Stimulated activated CD4-positive, alpha-beta T cell treated with anti-CD3 and anti-CD28 coated beads, Interleukin-15, amount 100 ng/mL, for 24 hours (primary cell): ENCODE results near the gene NMNAT3.
"Not testable (repeated sequence)": the region's sequence is repeated elsewhere in the genome, so short reads cannot be mapped to it uniquely, and the experiment has no call there.

Experiments
- DNase-seq: peaks from one replicate; pipeline ENCODE4 v3.0.0-alpha.2; 2020

NMNAT3 gene

DNA sequence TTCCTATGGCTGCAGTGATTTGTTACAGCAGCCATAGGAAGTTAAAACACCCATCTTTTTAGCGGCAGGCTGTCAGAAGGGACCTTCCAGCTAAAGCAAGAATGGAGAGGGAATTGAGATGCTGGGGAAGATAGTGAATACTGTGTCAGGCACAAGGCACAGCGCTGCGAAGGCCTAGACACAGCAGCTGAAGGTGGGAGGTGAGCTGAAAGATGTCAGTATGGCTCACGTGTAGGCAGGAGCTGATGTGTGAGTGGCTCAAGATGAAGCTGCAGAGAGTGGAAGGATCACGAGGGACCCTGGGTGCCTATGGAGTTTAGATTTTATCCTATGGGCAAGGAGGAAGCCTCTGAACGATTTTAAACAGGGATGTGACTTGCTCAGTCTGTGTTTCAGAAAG, 44.3 kb downstream of the NMNAT3 start:
- no peak for DNase-seq

DNA sequence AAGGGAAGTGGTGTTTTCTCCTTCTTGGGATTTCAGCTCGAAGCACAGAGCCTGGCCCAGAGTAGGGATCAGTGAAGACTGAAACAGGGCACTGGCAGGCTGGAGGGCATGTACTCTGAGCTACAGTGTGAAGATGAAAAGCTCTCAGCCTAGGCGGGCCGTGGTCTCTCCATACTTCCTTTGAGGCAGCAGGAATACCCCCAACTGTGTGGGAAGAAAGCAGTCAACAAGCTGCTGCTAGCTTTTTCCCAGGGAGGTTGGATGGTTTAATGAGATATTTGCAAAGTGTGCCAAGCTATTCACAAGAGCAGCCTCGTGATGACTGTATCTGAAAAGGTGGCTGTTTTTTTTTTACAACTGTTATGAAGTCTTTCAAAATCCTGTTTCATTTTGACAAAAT, 47.2 kb downstream of the NMNAT3 start:
- no peak for DNase-seq

DNA sequence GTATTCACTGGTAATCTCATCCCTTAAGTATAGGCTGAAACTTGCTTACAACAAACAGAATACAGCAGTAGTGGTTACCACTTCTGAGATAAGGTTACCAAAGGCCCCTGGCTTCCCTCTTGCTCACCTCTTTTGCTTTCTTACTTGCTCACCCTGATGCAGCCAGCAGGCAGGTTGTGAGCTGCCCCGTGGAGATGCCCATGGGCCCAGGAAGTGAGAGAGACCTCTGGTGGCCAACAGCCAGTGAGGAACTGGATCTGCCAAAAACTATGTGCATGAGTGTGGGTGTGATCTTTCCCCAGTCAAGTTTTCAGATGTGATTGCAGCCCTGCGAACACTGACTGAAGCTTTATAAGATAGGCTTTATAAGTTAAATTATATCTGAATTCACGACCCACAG, 48.7 kb downstream of the NMNAT3 start:
- peak; percentile 11 for DNase-seq

DNA sequence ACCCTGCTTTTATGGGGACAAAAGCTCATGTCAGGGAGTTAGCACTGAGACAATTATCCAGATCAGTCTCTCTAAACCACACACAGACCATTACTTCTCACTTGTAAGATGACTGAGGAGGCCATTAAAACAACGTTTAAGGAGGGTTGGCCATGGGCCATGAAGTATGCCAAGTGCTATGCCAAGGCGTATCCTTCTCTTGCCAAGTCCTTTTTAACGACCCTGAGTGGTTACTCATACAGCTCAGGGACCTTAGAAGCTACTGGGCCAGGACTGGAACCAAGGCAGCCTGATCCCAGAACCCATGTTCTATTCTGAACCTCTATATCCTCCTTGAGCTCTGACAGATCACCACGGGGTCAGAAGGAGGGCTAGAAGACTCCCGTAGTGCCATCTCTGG, 50.0 kb downstream of the NMNAT3 start:
- DNase-seq: no peak

DNA sequence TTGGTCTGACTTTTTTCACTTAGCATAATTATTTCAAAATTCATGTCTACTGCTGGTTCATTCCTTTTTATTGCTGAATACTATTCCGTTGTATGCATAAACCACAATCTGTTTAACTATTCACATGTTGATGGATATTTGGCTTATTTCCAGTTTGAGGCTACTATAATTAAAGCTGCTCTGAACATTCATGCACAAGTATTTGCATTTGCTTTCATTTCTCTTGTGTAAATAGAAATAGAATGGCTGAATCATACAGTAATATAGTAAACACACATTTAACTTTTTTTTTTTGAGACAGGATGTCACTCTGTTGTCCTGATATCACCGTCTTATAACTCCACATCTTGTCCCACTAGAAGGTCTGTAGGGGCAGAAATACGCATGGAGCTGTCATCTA, 57.3 kb downstream of the NMNAT3 start:
- no peak for DNase-seq

DNA sequence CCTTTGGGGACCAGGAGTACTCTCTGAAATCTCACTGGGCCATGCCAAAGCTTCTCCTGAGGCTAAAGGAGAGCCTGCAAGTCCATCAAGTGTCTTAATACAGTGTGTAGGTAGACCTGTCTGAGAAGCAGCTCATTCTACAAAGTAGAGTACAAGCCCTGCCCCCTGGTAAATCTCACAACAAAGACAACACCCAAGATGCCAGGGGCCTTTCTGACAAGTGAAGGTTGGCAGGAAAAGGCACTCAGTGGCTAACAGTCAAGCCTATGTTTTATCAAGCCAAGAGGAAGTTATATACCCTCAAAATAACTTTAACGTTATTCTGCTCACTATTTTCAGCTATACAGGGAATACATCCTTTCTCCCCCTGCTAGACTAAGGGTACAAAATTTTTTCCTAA, 58.3 kb downstream of the NMNAT3 start:
- DNase-seq: no peak

DNA sequence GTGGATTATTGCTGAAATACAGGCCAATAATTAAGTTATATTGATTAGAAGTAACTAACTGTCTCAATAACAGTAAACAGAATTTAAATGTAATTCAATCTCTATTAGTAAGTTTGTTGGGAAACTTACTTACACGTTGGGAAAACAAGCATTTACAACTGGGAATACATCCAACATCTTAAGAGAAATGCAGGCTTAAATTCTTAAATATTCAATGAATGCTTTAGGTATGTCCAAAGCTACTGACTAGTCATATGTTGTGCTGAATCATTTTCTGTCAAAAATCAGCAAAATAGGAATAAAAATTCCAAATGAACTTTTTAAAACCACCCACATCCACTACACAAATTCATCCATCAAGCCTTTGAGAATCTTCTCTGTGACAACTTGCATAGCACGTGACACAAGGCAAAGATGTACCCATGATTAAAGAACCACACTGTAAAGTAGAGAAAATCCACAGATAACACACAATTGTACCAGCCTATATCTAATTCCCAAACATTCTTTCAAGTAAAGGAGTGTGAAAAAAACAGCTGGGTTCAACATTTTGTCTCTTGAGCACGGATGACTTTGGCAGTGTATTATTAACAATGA, 60.0 kb downstream of the NMNAT3 start:
- DNase-seq: no peak

DNA sequence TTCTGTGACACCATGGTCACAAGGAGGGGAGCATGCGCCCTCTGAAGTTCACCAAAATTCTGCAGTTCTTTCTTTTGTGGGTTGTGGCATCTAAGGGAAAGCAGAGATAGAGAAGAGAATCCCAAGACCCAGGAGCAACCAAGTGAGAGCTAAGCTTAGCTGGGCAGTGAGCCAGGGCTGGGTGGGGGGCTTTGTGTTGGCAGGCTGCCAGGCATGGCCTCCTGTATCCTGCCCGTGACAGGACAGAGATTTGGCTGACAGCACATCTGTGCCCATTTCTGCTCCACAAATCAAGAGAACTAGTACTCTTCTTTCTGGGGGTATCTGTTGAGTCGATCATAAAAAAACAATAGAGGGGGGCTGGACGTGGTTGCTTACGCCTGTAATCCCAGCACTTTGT, 66.2 kb downstream of the NMNAT3 start:
- DNase-seq: no peak

DNA sequence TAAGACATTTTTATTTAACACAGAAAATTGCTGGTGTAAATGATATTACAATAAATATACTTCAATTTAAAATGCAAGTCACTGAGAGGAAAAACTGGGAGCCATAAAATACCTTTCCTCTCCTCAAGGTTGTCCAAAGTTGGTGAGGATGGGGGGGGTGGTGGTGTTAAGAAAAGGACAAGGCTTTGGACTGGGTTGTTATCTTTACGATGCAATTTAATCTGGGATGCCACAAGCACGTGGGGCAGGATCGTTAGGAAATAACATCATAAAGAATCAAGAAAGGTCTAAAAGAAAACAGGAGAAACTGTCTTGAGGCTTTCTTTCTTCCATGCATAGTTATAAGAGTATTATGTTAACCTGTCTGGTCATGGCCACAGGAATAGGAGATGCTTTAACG, 66.9 kb downstream of the NMNAT3 start:
- DNase-seq: no peak

DNA sequence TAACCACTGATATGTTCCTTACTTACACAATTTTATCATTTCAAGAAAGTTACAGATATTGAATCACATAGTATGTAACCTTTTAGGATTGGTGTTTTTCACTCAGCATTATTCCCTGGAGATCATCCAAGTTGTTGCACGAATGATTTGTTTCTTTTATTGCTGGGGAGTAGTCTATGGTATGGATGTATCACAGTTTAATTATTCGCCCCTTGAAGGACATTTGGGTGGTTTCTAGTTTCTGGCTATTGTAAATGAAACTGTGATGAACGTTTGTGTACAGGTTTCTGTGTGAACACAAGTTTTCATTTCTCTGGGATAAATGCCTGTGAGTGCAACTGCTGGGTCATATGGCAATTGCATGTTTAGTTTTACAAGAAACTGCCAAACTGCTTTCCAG, 68.8 kb downstream of the NMNAT3 start:
- DNase-seq: no peak

DNA sequence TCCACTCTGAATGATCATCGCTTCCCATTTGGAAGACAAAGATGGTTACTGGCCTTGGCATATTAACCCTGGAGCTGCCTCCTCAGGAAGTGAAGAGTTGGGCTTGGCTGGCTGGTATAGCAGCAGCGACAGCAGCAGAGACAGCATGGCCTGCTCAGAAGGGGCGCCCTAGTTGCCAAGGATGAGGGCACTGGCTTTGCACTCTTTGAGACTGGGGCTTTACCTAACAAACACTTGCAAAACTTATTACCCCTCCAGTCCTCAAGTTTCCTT, 69.7 kb downstream of the NMNAT3 start:
- DNase-seq: no peak

DNA sequence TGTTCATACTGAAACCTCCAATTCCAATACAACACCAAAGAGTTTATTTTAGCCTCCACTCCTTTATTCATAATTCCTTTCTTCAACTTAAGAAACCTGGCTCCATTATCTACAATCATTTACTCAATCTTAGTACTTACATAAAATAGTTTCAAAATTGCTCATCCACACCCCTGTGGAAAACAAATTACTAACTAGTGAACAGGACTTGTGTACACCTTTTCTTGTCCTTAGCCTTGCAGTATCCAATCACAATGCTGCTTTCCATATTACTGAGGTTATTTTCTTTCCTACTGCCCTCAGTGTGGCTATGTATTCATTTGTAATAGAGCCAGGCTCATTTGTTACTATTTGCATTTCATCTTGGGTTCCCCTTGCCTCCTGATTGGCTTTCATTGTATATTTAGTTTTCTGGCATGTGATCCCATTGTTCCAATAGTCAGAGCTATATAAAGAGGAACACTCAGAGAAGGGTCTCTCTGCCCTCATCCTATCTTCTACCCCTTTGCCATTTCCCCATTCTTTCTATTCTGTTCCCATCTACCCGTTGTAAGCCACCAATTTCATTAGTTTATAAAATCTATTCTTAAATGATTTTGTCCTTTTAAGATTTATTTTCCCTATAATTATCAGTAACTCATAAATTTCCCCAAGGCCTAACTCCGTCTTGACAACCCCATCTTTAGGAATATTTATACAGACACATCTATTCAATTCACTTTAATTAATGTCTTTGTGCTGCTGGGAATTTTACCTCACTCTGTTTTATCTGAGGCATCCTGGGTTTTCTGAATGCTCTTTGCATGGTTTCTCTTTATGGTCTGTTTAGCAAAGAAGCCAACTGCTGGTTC, 70.3 kb downstream of the NMNAT3 start:
- DNase-seq: no peak

DNA sequence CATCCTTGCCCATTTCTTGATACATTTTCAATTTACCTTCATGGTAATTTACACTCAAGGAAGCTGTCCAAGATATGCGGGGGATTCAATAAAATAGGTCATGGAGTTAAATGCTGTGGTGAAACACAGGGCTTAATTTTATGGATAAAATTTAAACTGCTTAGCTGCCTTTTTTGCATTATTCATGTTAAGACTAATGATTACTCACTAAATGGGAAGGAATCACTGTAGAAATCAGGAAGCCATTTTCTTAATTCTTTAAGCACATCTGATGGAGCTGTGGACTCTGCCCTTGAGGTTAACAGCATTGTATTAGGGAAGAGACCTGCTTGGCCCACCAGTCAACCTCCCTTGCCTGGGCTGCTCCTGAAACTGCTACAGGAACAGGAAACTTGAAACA, 75.8 kb downstream of the NMNAT3 start:
- no peak for DNase-seq

DNA sequence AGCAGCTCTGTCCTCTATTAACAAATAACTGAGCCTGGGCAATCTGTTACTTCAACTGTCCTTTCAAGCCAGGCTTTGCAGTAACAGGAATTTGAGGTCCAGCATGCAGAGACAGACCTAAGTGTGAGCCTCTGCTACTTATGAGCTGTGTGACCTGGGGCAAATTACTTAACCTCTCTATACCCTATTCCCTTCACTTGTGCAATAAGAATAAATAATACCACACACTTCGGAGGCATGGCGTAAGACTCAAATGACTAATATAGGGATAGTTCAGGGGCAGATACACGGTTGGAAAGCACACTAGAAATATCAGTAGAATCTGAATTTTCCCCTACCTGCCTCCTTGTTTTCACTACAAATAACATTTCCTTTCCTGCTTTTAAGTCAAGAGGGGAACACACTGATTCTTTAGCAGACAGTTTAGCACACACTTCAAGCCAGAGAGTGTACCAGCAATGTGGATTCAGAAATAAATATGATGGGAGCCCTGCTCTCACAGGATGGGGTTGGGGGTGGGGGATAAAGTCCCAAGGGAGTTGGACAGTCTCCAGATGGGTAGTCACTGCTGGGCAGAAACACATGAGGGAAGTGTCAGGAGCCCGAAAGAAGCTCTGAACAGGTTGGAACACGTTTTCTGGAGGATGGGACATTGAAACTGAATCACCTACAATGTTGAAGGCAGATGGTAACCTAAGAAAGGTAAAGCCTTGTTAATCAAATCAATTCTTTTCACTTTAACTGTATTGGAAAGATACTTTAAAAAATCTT, 76.4 kb downstream of the NMNAT3 start:
- DNase-seq: no peak

DNA sequence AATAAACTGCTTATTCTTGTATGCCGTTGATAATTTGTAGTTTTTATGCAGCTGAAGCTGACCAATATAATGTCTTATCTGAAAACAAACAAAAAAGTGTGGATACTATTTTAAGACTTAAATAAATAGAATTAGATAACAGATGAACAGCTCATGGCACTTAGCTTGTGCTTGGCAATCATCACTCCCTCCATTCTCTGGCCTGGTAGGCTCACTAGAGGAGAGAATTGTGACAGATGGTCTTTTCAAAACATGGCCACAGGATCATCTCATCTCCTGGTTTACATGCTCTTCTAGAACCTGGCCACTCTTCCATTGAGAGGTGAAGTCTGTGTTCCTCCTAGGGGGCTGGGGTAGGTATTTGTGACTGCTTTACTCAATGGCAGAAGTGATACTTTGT, 79.8 kb downstream of the NMNAT3 start:
- no peak for DNase-seq

DNA sequence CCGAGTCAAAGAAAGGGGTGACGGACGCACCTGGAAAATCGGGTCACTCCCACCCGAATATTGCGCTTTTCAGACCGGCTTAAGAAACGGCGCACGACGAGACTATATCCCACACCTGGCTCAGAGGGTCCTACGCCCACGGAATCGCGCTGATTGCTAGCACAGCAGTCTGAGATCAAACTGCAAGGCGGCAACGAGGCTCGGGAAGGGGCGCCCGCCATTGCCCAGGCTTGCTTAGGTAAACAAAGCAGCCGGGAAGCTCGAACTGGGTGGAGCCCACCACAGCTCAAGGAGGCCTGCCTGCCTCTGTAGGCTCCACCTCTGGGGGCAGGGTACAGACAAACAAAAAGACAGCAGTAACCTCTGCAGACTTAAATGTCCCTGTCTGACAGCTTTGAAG, 86.6 kb downstream of the NMNAT3 start:
- DNase-seq: not testable (repeated sequence)

DNA sequence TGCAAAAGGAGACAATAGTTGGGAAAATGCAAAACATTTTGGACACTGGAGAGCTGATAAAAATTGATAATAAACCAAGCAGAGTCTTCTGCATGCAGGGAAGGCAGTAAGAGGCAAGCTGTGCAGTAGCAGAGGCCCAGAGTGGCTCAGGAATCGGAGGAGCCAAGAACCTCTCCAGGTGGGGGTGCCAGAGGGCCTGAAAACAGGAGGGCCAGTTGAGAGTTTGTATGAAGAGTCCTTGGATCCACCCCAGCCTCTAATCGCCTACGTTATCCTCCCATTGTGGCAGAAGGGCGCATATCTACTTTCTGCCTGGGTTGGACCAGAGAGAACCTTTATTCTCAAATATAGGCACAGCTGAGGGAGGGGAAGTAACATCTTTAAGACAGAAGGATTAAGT, 89.3 kb downstream of the NMNAT3 start:
- DNase-seq: no peak

DNA sequence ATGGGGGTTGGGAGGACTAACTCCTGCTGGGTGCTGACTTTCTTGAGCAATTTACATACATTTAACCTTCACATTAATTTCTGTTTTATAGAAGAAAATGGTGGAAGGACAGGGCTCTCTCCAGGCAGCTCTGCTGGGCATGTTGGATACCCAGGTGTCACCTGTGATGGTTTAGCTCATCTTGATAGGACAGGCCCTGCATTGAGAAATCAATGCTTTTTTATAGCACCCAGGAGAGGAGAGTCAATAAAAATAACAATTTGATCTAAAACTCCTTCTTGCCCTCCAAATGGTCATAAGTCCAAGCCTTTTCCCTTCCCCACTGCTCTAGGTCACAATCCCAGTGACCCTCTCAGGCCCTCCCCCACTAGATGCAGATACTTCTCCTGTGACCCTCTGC, 90.0 kb downstream of the NMNAT3 start:
- DNase-seq: no peak

DNA sequence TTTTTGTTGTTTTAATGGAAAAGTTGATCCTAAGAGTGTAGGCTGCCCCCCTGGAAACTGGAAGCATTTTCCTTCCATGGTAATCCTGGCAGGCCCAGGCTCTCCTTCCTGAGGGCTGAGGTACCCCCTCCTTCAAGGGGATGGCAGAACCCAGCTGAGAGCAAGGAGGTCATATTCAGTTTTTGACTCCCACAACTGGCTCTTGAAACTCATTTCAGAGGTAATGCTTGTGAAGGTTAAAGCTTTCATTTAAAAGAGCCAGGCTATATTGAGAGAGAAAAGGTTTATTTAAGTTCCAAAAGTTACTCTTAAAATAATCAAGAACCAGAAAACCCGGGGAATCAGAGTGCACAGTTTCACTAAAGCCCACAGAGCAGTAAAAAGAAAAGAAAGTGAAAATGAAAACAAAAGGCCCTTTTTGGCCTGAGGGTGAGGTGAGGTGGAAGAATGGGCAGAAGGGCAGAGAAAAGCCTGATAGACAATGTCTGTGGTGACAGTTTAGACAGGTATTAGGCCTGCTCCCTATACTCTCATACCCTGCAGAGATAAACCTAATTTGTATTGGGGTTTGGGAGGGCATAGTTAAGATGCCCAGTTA, 91.3 kb downstream of the NMNAT3 start:
- no peak for DNase-seq

DNA sequence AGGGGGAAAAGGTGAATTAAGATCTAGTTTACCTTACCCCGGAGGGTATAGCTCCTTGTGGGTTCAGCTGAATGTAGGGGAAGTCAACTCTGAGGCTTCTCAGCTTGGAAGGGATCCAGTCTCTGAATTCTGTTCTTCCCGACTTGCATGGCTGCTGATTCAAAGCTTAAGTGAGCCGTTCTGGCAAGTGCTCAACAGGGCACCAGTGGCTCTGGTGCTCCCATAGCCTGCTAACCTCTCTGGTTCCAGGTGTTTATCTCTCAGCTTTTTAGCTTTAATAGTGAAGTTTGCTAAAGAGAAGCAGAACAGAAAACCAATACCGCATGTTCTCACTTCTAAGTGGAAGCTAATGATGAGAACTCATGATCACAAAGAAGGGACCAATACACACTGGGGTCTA, 92.0 kb downstream of the NMNAT3 start:
- no peak for DNase-seq

DNA sequence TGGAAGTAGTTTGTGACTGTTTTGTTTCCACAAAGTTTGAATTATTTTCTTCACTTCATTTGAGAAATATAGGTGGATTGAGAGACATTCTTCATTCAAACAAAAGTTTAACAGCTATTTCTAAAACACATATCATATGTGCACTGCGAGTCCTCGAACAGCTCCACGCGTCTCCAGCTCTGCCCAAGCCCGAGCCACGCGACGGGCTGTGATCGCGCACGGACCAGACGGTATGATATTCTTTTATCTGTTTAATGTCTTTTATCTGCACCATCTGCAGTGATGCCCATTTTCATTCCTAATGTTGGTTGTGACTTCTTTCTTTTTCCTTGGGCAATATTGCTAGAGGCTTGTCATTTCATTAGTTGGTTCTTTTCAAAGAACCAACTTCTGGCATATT, 94.1 kb downstream of the NMNAT3 start:
- DNase-seq: not testable (repeated sequence)

DNA sequence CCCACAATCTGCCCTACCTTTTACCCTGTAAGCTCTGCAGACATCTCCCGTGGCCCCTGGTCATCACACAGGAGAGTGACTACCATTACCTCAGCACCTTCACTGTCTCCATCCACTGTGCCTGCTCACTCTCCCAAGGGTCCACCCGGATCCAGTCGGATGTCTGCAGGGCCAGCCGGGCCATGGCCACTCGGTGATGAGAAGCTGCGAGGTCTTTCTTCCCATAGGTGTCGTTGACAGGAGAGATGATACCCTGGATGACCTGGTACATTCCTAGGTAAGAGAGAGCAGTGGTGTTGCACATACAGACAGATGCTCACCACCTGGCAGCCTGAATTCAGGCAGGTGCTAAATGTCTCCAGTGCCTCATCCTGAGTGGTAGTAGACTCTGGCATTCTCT, 99.0 kb downstream of the NMNAT3 start:
- DNase-seq: no peak

DNA sequence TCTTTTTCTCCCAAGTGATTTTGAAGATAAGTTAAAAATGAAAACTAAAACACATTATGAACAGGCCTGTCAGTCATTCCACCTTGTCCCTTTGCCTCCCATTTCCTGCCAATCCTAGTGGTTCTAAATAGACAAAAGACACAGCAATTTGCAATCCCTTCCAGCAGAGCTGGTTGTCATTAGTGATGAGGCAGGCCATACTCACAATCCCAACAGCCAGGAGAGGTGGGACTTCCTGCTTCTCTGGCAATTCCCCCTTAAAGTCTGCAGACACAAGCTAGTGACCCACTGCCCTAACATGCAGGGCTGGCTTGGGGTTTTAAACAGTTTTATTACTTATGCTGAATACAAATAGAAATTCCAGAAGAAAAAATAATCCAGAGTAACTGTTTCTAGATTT, 99.9 kb downstream of the NMNAT3 start:
- no peak for DNase-seq

DNA sequence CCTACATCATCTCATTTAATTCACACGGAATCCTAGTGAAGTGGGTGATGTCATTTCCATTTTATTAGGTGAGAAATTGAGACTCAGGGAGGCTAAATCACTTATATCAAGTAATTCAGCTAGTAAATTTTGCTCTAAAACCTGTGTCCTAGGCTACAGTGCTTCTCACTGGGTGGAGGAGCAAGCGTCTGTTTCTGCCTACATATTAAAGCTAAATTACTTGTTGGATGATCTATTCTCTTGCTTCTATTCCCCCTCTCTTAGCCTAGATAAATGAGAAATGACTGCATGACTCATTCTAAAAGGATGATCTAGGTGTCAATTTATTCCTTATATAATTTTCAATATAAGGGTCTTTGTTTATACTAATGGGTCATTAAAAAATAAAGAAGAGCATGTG, 100.4 kb downstream of the NMNAT3 start:
- DNase-seq: no peak
